Activated naive CD4-positive, alpha-beta T cell treated with anti-CD3 and anti-CD28 coated beads, Interleukin-2, amount 50 U/mL, for 72 hours (primary cell): Measurements from ENCODE around the gene TRHDE. TPM values are rescaled to one million over a fixed set of nuclear protein-coding genes. Genes with fewer than 3 reads are reported as not detected.

Experiments
- ATAC-seq, 2 donors: fragments of 150-1000 bp; cut with Tn5 transposase; 2 replicates each; pipeline ENCODE4 v1.10.0; 2021; ENCODE audit warnings: mild to moderate bottlenecking in 2 of 2, moderate library complexity in 2 of 2
- DNase-seq, 2 donors: peaks; one replicate each; pipeline ENCODE4 v3.0.0; 2021 to 2022; ENCODE audit warnings: low spot score in 2 of 2
- H3K27ac Mint-ChIP-seq, 2 donors: one replicate each; pipeline ENCODE4 v1.8.0; 2022; ENCODE audit warnings: mild to moderate bottlenecking in 2 of 2, mixed read lengths in 2 of 2
- H3K36me3 Mint-ChIP-seq, 2 donors: one replicate each; pipeline ENCODE4 v1.8.0; 2022; ENCODE audit warnings: mixed read lengths in 2 of 2
- H3K9me3 Mint-ChIP-seq, 2 donors: one replicate each; pipeline ENCODE4 v1.8.0; 2022; ENCODE audit warnings: mixed read lengths in 2 of 2
- total RNA-seq, 2 donors: library from RNA; stranded (reverse); gene quantifications; one replicate each; pipeline ENCODE4 v1.2.3, GENCODE V29; 2022

The TRHDE gene
- total RNA-seq, 2 donors from 2014 or later, result not detected

DNA sequence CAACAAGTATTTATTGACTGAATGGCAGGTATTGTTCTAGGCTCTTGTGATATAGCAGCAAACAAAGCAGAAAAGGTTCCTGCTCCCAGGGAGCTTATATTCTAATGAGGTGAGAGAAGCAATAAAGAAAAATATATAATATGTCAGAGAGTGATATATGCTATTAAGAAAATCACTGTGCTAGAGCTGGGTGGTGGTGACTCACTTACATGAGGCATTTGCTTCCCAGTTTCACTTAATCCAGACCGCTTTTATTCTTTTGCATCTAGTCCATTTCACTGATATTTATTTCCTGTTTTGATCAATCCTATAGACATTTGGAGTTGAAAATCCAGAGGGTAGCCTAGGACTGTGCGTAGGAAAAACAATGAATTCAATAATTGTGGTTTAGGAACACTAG is 17.5 kb downstream of the TRHDE start:
- Mint-ChIP-seq H3K36me3 (no peaks in the 10 kb centered on the region), H3K27ac (no peak overlapping the region), H3K9me3 (peaks cover 5 to 6% of the 10 kb centered on the region in 2 donors)
- ATAC-seq, result no peak
- no peak for DNase-seq

DNA sequence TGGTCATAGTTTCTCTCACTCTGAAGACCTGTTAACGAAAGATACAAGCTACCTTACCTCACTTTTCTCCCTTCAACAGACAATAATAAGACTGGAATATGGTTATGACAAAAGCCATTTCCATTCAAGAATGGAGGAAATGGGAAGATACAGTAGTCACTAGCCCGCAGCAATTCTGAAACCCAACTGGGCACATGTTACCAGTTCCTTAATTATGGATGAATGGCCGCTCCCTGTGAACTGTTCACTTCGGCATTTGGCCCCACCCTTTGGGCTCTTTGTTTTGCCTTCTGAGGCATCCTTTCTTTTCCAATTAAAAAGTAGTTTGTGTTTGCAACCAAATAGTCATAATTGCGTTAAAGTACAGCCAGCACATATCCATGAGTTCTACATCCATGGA is 19.0 kb downstream of the TRHDE start:
- Mint-ChIP-seq H3K36me3 (no peaks in the 10 kb centered on the region), H3K27ac (no peak overlapping the region), H3K9me3 (peaks cover 5 to 6% of the 10 kb centered on the region in 2 donors)
- DNase-seq (no peak), ATAC-seq (no peak)

DNA sequence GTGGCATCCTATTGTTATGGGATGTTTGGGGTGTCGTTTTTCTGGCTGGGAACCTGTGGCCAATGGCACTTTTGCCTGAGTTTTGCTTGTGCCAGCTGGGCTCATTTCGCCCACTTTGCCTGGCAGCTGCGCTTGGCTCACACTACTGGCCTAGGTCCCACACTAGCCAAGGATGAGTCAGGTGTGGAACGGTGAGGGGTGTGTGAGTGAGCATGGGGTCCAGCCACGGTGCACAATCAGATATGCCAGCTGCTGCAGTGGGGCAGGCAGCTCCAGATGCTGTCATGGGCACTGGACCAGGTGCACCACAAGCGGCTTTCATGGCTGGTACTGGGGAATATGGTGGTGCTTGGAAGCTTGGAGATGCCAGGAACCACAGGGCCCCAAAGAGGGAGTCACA is 21.5 kb downstream of the TRHDE start:
- ATAC-seq (no peak), DNase-seq (no peak)
- H3K36me3 Mint-ChIP-seq, result no peaks in the 10 kb centered on the region

DNA sequence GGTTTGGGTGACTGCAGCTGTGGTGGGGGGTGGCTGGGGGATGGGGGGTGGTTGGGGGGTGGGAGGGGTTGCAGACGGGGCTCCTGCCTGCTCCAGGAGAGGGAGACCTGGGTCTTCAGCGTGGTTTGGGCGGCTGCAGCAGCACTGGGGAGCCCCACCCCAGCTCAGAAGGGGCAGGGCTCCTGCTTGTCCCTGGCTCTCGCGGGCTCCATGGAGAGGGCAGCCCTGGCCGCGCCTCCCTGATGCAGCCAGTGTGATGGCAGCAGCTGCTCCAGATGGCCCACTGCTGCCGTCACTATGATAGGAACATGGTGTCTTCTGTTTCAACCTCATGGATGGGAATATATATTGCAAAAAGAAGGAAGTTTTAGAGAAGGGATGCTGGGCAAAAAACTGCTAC is 22.9 kb downstream of the TRHDE start:
- Mint-ChIP-seq H3K27ac (no peak overlapping the region), H3K36me3 (no peaks in the 10 kb centered on the region), H3K9me3 (peaks cover 0 to 10% of the 10 kb centered on the region in 2 donors)
- DNase-seq (no peak), ATAC-seq (no peak)

More for the DNA sequence above, 21.5 kb downstream of the TRHDE start:
- H3K27ac Mint-ChIP-seq, result no peak overlapping the region
- peaks cover 0 to 8% of the 10 kb centered on the region in 2 donors for H3K9me3 Mint-ChIP-seq

DNA sequence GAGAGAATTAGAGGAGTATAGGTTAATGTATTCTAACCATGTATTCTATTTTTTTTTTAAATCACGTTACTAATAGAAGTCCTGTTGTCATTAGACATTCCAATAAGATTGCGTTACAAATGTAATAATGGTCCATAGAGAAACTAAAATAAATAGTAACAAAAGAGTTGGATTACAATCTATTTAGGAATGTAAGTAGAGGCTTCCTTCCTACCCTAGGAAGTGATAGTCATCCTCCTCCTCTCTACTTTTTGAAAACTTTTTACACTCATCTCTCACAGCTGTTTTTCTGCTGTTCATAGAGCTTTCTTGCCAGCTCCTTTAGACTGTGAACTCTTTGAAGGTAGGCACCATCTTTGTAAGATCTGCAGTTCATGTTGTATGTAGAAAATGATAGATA is 23.6 kb downstream of the TRHDE start:
- H3K9me3 Mint-ChIP-seq, result peaks cover 0 to 10% of the 10 kb centered on the region in 2 donors
- no peak overlapping the region for H3K27ac Mint-ChIP-seq
- no peak for DNase-seq
- no peak for ATAC-seq
- H3K36me3 Mint-ChIP-seq, result no peaks in the 10 kb centered on the region

DNA sequence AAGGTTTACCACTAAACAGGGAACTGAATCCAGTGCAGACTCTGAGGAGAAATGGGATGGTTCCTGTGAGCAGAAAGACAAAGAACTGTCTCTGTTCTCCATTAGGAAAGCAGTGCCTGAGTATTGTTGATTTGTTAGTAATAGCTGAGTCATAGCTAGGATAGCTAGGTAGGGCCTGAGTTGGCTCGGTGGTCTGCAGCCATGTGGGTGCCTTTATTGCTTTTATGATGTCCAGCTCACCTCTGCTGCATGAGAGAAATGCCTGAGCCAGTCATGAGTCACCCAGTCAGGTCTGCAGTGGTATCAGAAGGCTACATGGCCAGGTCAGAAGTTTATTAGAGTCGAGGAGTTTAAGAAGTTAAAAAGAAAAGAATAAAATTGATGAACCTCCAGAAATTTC is 24.2 kb downstream of the TRHDE start:
- Mint-ChIP-seq H3K27ac (no peak overlapping the region), H3K36me3 (no peaks in the 10 kb centered on the region), H3K9me3 (peaks cover 0 to 10% of the 10 kb centered on the region in 2 donors)
- no peak for DNase-seq
- no peak for ATAC-seq

DNA sequence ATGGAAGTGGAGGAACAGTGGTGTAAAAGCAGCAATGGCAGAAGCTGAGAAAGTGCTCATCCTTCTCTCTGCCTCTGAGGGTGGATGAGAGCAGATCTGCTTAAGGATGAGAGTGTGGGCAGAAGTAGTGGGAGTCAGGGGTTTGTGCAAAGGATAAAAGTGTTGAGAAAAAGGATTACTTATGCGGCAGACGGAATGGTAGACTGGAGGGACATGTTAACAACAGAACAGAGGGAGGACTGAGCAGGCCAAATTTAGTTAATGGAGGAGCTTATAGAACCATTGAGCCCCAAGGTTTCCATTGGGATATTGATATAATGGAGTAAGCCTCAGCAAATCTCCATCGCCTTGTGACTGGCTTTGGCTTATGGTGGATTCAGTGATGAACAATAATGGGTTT is 25.5 kb downstream of the TRHDE start:
- H3K9me3 Mint-ChIP-seq, result peaks cover 0 to 10% of the 10 kb centered on the region in 2 donors
- no peaks in the 10 kb centered on the region for H3K36me3 Mint-ChIP-seq
- ATAC-seq (no peak), DNase-seq (no peak)
- H3K27ac Mint-ChIP-seq, result no peak overlapping the region

DNA sequence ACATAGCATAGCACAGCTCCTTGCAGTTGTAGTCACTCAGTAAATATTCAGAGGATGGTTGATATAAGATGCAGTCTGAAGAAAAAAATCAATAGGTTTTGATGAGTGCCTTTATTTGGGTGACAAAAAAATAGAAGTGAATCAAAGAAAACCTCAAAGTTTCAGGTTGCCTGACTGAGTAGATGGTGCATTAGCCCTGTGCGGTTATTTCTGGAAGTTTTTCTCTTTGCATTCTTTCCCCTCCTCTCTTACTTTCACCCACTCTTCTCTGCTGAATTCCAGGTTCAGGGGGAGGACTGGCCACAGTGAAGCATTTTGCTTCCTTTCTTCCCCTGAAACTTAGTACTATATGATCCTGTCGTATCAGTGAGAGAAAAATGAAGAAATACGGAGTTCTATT is 28.6 kb downstream of the TRHDE start:
- Mint-ChIP-seq H3K36me3 (no peaks in the 10 kb centered on the region), H3K9me3 (peaks cover 0 to 10% of the 10 kb centered on the region in 2 donors)
- no peak for ATAC-seq

DNA sequence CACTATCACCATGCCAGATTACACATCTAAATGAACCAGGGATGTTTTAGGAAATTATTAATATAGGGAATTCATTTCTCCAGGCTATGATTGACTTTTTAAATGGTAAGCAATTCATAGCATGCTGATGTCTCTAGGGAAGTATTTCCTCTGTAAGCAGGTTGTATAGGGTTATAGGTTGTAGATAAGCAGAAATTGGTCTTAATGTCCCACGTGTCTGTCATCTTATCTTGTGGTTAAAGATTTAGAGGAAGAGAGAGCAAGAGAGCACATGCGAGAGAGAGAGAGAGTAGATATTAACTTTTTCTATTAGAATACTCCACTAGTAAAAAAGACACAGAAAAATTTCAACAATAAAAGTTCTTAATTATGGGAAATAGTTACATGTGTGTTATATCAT is 32.6 kb downstream of the TRHDE start:
- Mint-ChIP-seq H3K27ac (no peak overlapping the region), H3K9me3 (peaks cover 0 to 4% of the 10 kb centered on the region in 2 donors), H3K36me3 (no peaks in the 10 kb centered on the region)
- ATAC-seq (no peak), DNase-seq (no peak)

More for the DNA sequence above, 28.6 kb downstream of the TRHDE start:
- no peak overlapping the region for H3K27ac Mint-ChIP-seq
- DNase-seq, result no peak

DNA sequence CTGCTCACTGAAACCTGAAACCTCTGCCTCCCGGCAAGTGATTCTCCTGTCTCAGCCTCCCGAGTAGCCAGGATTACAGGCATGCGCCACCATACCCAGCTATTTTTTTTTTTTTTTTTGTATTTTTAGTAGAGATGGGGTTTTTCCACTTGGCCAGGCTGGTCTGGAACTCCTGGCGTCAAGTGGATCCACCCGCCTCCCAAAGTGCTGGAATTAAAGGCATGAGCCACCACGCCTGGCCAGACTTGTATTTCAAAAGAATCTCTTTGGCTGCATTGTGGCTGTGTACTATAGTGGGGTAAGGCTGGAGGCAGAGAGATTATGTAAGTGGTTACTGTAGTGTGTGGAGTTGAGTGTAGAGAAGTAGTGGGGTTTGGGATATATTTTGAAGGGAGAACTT is 35.1 kb downstream of the TRHDE start:
- ATAC-seq (no peak), DNase-seq (no peak)
- no peak overlapping the region for H3K27ac Mint-ChIP-seq
- no peaks in the 10 kb centered on the region for H3K36me3 Mint-ChIP-seq
- H3K9me3 Mint-ChIP-seq, result peaks cover 0 to 4% of the 10 kb centered on the region in 2 donors

DNA sequence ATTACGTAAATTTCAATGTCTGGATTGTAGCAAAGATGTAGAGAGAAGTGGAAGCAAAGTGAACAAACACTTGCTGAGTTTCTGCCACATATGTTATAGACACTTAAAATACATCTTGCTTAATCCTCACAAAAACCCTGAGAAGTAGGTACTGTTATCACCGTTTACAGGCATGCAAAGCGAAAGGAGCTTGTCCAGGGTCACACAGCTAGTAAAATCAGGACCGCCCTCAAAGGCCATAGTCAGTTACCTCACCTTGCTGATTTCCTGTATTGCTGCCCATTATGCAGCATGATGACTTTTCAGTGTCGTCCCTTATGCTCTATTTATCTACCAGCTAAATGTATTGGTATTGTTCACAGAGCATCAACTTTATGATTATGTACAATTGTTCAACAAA is 39.8 kb downstream of the TRHDE start:
- H3K27ac Mint-ChIP-seq, result no peak overlapping the region

DNA sequence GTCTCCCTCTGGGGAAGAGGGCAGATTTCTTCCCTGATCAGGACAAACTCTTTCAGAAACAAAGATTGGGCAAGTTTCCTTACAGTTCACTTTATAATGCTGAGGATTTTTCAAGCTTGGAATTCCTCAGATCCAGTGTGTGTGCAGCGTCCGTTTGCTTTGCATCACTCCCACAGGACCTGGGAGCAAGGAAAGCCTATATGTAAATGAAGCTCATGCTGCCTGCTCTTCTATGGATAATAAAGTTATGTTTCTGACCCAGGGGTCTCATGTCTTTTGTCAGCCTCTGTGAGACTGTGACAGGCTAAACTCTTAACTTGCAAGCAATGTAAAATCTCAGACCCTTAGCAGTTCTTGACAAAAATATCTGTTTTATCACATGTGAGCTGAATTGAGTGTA is 41.6 kb downstream of the TRHDE start:
- Mint-ChIP-seq H3K27ac (no peak overlapping the region), H3K36me3 (no peaks in the 10 kb centered on the region), H3K9me3 (peaks cover 0 to 3% of the 10 kb centered on the region in 2 donors)
- no peak for DNase-seq
- no peak for ATAC-seq

More for the DNA sequence above, 39.8 kb downstream of the TRHDE start:
- Mint-ChIP-seq H3K9me3 (no peaks in the 10 kb centered on the region), H3K36me3 (no peaks in the 10 kb centered on the region)
- ATAC-seq (no peak), DNase-seq (no peak)

DNA sequence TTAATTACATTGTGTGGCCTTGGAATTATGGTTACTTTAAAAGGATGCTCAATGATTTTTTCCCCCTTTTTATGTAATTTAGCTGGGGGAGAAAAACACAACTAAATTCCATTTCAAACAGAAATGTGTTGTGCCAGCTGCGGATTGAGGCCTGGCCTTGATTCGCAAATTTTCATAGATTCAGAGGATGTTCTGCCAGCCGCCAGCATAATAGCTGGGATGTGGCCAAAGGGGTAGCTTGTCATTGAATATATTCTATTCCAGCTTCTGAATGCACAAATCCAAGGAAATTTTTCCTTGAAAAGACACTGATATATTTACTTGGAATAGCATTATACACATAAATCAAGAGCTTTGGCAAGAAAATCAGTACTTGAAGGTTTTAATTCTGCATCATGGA is 43.7 kb downstream of the TRHDE start:
- peaks cover 0 to 3% of the 10 kb centered on the region in 2 donors for H3K9me3 Mint-ChIP-seq
- no peak overlapping the region for H3K27ac Mint-ChIP-seq
- DNase-seq (no peak), ATAC-seq (no peak)
- H3K36me3 Mint-ChIP-seq, result no peaks in the 10 kb centered on the region

DNA sequence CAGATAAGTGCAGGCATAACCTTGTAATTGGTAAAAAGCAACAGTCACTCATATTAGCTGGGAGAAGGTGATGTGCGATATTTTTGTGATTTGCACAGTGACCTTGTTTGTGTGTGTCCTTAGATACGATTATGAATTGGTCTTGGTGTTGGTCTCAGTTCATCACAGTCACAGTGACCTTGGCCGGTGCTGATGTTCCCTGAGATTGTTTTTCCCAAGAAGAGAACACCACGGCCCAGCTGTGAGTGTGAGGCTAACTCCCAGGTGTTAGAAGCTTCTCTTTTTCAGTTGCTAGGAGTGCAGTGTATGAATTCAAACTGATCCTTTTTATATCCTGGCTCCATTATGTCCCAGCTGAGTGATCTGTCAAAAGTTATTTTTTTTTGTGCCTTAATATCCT is 46.2 kb downstream of the TRHDE start:
- H3K27ac Mint-ChIP-seq, result no peak overlapping the region
- H3K36me3 Mint-ChIP-seq, result no peaks in the 10 kb centered on the region
- ATAC-seq (no peak), DNase-seq (no peak)
- peaks cover 0 to 3% of the 10 kb centered on the region in 2 donors for H3K9me3 Mint-ChIP-seq

DNA sequence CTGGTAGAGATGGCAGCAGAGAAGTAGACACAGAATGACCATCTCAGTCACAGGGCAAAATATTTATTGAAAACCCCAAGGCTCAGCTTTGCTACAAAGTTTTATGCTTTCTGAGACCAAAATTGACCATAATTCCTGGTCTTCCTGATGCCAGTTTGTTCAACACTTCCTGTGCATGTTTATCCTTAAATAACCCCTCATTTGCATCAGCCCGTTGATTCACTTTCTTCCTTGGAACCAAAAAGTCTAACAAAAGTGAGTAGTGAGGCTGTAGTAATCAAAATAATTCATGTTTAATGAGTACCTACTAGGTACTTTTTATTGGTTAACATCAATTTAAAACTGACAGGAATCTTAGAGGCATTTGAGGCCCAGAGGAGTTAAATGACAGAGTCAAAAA is 51.7 kb downstream of the TRHDE start:
- no peaks in the 10 kb centered on the region for H3K36me3 Mint-ChIP-seq
- H3K9me3 Mint-ChIP-seq, result peaks cover 0 to 3% of the 10 kb centered on the region in 2 donors
- no peak for DNase-seq
- ATAC-seq, result no peak
- H3K27ac Mint-ChIP-seq, result no peak overlapping the region

DNA sequence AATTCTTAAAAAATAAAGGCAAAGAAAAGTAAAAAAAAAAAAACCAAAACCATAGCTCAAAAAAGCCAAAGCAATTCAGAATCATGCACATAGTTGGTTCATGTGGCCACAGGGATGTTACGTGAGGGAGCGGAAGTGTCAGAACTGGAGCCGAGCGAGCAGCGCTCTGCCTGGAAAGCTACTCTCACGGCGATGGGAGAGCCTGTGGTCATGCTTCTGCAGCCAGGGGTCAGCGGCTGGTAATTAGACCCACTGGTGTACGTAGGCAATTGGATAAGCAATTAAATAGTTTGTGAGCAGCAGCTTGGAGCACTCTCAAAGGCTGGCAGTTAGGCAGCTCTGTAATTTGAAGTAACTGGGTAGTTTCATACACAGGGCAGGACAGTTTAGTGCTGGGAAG is 58.1 kb downstream of the TRHDE start:
- H3K36me3 Mint-ChIP-seq, result no peaks in the 10 kb centered on the region
- no peak for DNase-seq
- peaks cover 0 to 7% of the 10 kb centered on the region in 2 donors for H3K9me3 Mint-ChIP-seq

DNA sequence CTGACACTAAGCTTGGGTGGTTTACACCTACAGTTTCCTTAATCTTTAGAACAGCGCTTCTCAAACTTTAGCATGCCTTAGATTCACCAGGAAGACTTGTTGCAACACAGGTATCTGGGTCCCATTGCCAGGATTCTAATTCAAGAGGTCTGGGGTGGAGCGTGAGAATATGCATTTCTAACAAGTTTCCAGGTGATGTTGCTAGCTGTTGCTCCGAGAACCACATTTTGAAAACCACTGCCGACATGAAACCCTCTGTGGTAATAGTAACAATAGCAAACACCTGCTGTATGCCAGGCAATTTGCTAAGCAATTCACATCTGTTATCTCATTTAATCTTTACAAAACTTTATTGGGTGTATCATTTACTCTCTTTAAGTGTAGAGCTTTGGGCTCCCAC is 58.6 kb downstream of the TRHDE start:
- no peaks in the 10 kb centered on the region for H3K36me3 Mint-ChIP-seq
- H3K9me3 Mint-ChIP-seq, result peaks cover 0 to 7% of the 10 kb centered on the region in 2 donors
- ATAC-seq (no peak), DNase-seq (no peak)
- H3K27ac Mint-ChIP-seq, result no peak overlapping the region

More for the DNA sequence above, 58.1 kb downstream of the TRHDE start:
- ATAC-seq, result no peak
- no peak overlapping the region for H3K27ac Mint-ChIP-seq

DNA sequence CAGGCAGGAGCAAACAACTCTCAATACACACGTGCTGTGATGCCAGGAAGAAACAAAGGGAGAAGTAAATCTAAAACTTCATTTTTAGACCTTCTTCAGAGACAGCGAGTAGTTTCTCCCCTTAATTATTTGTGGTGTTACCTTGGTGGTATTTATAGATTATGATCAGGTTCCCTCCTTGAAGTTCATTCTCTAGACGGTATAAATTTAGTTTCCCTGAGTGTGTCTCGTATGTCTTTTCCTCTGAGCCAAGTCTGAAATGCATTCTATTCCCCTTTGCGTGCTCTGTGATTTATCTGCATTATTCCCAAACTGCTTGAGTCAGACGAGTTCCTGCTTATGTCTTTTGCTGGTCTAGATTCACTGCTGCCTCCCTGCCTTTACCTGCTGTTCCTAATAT is 65.2 kb downstream of the TRHDE start:
- no peaks in the 10 kb centered on the region for H3K9me3 Mint-ChIP-seq
- DNase-seq (no peak), ATAC-seq (no peak)
- H3K27ac Mint-ChIP-seq, result no peak overlapping the region
- H3K36me3 Mint-ChIP-seq, result no peaks in the 10 kb centered on the region

DNA sequence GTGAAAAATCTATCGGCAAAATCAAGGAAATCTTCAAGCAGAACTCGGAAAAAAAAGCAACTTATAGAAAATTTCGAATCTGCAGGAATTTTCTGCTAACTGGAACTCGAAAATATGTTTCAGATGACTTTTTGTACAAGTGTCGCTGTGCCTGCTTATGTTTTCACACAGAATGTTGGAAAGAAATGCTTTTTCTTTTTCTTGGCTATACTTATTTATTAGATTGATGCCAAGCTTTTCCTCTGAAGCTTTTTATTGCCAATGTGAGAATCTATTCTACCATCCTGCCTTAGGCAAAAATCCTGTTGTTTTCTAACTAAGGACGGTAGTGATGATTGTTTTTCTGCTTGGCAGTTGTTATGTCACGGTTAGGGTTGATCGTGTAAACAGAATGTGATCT is 65.8 kb downstream of the TRHDE start:
- Mint-ChIP-seq H3K36me3 (no peaks in the 10 kb centered on the region), H3K9me3 (no peaks in the 10 kb centered on the region), H3K27ac (no peak overlapping the region)
- DNase-seq (no peak), ATAC-seq (no peak)
